Measurements from ENCODE around the gene NUDT5.
"Not testable (repeated sequence)": the region's sequence is repeated elsewhere in the genome, so short reads cannot be mapped to it uniquely, and the experiment has no call there.

NUDT5 gene

GRCh38 chr10:12202226-12202625 is 6.5 kb upstream of the NUDT5 start:
- no peak for DNase-seq

GRCh38 chr10:12201543-12201942 is 5.9 kb upstream of the NUDT5 start:
- no peak for DNase-seq

DNA sequence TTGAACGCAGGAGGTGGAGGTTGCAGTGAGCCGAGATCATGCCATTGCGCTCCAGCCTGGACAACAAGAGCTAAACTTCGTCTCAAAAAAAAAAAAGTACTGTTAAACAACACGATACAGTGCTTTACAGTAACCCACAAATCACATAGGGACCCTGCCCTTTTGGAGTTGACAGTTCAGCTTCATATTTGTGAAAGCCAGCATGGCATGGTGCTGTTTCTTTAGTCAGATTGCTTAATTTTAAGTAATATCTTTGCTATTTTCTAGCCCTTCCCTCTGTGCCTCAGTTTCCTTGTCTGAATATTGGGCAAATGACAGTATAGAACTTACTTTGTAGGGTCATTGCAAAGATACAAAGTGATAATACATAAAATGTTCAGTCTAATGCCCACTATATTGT is 5.2 kb upstream of the NUDT5 start:
- DNase-seq = no peak

DNA sequence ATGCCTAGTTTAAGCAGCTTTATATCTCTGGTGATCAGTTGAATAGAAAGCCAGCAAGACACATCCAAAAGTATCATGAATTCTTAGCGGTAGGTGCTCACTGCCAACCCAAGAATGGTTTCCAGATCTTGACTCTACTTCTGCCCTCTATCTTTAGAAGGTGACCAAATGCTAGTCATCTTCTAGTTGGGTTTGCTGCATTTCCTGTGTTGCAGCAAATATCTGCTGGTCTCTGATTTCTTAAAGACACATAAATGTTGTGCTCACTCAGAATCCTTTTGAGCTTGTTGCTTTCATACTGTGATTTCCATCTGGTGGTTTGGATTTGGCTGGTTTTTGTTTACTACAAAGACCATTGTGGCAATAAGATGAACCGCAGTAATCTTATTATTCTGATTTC is 2.5 kb upstream of the NUDT5 start:
- no peak for DNase-seq

DNA sequence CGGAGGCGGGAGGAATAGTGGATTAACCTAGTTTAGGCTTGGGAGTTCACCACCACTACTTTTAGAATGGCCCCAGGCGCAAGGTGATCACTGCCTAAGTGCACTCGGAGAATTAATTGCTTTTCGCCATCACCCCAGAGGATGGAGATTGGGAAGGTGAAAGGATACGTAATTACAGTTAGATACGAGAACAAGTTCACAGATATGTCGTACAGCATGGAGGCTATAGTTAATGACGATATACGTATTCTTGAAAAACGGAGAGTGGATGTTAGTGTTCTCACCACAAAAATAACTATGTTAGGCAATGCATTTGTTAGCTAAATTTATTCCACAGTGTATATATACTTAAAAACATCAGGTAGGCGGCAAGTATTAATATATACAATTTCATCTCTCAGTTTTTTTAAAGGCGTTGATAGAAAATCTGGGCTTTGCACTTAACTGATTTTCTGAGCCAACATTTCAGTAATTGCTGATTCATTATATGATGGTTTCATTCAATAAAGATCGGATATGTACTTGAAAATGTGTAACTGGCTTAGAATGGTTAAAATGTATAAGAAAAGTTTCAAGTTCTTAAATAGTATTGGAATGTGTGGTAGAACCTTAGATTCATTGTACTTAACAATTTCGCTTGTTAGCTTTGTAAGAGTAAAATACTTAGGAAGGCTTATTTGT is 980 bp upstream of the NUDT5 start:
- DNase-seq = no peak

DNA sequence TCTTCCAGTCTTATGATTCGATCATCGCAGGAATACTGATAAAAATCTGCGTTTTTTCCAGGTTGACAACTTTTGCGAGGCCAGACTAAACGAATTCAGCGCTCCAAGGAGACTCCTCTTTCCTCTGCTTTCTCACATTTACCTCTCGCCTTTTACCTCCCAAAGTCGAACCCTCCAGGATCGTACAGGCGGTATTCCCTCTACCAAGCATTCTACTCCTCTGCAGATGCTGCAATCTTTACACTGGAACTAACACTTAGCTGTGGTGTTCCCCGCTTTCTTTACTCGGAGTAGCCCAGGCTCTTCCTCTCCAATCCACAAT is 449 bp downstream of the NUDT5 start:
- no peak for DNase-seq

DNA sequence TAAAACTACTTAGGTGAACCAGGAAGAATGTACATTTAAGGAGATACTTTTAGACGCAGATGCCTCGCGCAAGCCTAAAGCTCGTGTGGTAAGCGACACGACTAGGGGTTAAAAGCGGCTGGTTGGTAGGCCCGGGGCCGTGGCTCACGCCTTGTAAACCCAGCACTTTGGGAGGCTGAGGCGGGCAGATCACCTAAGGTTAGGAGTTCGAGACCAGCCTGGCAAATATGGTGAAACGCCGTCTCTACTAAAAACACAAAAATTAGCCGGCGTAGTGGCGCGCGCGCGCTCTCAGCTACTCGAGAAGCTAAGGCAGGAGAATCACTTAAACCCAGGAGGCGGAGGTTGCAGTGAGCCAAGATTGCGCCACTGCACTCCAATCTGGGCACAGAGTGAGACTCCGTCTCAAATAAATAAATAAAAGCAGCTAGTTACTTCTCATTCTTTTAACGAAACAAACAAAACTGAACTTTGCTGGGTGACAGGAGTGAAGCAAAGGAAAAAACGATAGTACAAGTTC is 879 bp downstream of the NUDT5 start:
- DNase-seq = peak; percentile 36

- DNase-seq = no peak
Observed at GRCh38 chr10:12193193-12193592, 2.5 kb downstream of the NUDT5 start.

DNA sequence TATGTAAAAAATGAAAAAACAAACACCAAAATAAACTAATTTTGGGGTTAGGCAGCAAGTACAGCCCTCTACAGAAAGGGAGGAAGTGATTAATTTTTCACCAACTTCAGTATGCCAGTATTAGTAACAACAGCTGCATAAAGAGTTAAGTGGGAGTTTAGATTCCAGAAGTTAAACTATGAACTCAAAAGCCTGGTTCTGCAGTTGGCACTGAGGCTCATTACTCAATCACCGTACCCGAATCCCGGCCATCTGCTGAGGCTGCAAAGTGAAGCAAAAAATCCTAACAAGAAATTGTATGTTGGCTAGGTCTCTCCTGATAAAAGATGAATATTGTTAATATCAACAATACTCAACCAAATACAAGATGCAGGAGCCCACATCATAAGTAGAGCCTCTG is 4.0 kb downstream of the NUDT5 start:
- DNase-seq = no peak

GRCh38 chr10:12189426-12189825 is 6.3 kb downstream of the NUDT5 start:
- no peak for DNase-seq

- DNase-seq = no peak
Observed at GRCh38 chr10:12188656-12189055, 7.0 kb downstream of the NUDT5 start.

- no peak for DNase-seq
Observed at GRCh38 chr10:12187321-12187905, 8.3 kb downstream of the NUDT5 start.

- DNase-seq = peak; percentile 8
Observed at GRCh38 chr10:12186323-12186722, 9.4 kb downstream of the NUDT5 start.

DNA sequence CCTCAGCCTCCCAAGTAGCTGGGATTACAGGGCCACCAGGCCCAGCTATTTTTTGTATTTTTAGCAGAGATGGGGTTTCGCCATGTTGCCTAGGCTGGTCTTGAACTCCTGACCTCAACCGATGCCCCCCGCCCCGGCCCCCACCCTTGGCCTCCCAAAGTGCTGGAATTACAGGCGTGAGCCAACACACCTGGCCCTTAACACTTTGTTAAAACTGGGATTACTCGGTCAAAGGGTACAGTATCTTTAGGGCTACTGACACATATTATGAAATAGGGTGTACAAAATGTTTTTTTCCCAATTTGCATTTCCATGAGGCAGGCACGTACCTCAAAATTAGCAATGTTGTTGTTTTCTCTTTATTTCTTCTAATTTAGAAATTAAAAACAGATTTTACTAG is 11.5 kb downstream of the NUDT5 start:
- DNase-seq = no peak

DNA sequence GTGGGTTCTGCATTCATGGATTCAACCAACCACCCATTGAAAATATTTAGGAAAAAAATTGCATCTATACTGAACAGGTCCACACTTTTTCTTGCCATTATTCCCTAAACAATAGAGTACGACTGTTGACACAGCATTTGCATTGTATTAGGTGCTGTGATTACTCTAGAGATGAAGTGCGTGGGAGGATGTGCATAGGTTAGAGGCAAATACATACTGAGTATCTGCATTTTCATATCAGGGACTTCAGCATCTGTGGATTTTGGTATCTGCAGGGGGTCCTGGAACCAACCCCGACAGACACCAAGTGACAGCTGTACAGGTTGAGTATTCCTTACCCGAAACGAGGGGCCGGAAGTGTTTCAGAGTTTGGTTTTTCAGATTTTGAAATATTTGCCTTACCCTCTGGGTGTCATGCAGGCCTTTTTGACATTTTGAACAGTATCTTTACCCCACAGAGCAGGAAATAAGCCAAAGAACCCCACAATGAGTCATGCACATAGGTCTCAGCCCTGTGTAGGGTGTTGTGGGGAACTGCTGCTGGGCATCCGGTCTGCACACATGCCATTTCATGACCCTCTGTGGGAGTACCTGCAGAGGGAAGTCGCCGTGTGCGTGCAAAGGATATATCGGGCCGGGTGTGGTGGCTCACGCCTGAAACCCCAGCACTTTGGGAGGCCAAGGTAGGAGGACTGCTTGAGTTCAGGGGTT is 14.5 kb downstream of the NUDT5 start:
- DNase-seq = peak; percentile 78

- no peak for DNase-seq
Observed at GRCh38 chr10:12180221-12180974, 15.3 kb downstream of the NUDT5 start.

DNA sequence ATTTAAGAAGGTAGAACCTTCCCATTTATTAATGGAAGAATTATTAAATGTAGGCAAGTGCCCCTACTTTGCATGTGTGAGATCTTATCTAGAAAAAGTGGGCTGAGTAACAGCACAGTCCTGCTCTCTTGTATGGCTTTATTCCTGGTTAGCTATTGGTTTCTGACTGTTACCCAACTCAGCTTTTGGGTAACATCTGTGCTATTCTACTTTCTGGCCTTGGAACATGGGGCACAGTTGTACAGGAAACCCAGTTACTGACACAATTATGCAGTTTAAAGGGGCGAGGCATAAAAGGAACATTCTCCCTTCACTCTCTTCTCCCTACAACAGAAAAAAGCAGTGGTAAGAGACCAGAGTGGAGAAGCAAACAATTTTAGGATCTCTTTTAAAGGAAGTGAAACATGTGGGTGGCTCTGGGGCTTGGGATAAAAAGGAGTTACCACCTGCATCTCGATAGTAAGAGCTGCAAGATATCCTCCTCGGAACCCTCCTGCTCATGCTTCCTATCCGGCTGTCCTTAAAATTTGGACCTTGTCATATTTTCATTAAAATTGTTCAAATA is 16.0 kb downstream of the NUDT5 start:
- DNase-seq = no peak

DNA sequence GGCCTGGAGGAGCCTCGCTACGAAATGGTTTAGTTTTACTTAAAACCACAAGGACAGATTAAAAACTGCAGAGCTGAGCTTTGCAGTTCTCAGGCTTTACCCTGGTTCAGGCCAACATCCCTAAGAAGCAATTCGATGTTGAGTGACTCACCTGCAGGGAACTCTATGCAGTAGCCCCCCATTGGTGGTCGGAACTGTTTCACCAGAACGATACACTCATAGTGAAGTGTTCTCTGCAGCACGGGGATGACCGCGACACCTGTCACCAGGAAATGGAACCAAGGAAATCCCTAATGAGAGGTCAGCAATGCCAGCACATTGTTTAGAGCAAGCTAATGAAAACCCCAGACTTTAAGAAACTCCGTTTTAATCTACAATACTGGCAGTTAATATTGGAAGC is 18.0 kb downstream of the NUDT5 start:
- no peak for DNase-seq

DNA sequence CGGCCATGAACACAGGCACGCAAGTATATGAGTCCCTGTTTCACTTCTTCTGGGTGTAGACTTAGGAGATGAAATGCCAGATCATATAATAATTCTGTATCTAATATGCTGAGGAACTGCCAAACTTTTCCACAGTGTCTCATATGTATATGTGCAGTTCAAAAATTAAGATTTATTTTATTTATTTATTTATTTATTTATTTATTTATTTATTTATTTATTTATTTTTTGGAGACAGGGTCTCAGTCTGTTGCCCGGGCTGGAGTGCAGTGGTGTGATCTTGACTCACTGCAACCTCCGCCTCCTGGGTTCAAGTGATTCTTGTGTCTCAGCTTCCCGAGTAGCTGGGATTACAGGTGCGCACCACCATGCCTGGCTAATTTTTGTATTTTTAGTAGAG is 24.2 kb downstream of the NUDT5 start:
- not testable (repeated sequence) for DNase-seq

DNA sequence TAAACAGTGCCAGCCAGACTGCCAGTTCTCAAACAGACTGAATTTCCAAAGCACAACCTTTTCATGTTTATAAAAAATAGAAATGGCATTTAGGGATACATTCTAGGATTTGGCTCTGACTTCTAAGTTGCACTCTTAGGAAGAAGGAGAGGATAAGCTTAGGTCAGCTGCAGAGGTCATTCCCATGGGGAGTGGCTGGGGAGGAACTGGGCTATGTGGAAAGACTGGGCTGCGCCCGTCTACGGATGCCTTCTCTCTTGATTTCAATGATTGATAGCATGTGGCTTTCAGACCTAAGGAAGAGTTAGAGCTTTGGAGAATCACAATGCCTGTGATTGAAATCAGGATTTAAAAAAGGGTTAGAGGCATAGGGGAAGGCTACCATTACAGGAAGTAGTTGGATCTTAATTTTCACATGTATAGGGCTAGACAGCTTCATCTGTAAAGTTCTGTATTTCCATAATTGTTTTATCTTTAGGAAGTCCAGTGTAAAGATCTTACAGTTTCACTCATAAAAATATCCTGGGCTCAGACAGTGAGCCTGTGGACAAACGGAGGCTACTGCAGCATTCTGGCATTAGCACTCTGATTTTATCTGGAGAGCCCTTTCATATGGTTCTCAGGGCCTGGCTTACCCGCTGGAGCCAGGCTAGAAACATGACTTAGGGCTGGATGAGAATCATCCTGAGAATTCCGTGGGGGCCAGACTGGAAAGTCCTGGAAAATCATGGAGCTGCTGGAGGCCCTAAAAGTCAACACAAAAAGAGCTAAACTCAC is 29.5 kb downstream of the NUDT5 start:
- DNase-seq = no peak

DNA sequence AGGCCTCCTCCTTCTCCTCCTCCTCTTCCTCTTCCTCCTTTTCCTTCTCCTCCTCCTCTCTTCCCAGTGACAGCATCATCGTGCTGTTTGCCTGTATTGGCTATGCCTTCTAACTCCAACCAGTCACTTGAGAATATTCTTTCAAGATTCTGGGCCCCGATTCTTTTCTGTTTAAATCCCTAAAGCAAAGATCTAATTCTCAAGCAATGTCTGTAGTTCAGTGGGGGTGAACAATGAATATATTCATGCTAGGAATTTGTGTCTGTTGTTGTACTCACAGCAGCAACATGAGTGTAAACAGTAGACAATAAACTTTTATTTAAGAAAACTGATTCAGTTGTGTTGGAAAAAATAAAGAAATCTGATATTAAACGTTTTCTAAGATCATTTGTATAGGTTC is 30.7 kb downstream of the NUDT5 start:
- no peak for DNase-seq

DNA sequence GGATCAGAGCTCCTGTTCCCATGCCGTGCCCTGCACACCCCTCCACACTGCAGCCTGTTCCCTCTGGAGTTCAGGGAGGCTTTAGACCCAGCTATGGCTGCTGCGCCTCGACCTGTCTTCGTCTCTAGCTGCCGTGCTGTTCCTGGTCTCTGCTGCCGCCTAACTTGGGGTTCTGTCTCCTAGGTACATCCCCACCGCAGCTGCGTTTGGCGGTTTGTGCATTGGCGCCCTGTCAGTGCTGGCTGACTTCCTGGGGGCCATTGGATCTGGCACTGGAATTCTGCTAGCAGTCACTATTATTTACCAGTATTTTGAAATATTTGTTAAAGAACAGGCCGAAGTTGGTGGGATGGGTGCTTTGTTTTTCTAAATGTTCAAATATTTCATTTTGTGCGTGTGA is 31.6 kb downstream of the NUDT5 start:
- DNase-seq = no peak

DNA sequence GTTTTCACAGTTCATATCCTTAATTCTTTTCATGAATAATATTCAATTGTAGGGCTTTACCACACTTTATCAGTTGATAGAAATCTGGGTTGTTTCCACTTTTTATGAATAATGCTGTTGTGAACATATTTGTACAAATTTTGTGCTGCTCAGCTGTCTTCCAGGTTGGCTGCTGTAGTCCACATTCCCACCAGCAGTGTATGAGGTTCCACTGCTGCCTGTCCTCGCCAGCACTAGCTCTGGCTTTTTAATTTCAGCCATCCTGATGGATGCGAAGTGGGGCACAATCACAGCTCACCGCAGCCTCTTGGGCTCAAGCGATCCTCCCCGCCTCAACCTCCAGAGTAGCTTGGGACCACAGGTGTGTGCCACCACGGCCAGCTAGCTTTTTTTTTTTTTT is 32.8 kb downstream of the NUDT5 start:
- no peak for DNase-seq
